Left ventricle myocardium inferior (tissue), 1 donor: Measurements from ENCODE around the gene CCDC106. TPM values are rescaled to one million over a fixed set of nuclear protein-coding genes. Genes with fewer than 3 reads are reported as not detected.

Experiments
- DNase-seq: peaks from one replicate; pipeline ENCODE4 v3.0.0-alpha.2; 2020
- H3K27ac ChIP-seq: fragments of 200-600 bp; replicated peaks from 2 replicates; pipeline ENCODE4 v1.8.0; 2021
- H3K27me3 ChIP-seq: fragments of 200-600 bp; 2 replicates; pipeline ENCODE4 v1.8.0; 2021; ENCODE audit warnings: low read depth
- H3K36me3 ChIP-seq: fragments of 200-600 bp; 2 replicates; pipeline ENCODE4 v1.8.0; 2021
- H3K4me1 ChIP-seq: fragments of 200-600 bp; 2 replicates; pipeline ENCODE4 v1.8.0; 2021
- H3K4me3 ChIP-seq: fragments of 200-600 bp; 2 replicates; pipeline ENCODE4 v1.8.0; 2021; ENCODE audit warnings: mild to moderate bottlenecking, moderate library complexity
- H3K9me3 ChIP-seq: fragments of 200-600 bp; replicated peaks from 2 replicates; pipeline ENCODE4 v1.8.0; 2021
- intact Hi-C: fragments of 100-400 bp; cut with micrococcal nuclease; formaldehyde crosslinking; loops from one replicate; pipeline ENCODE4 v1.11.0; 2022
- total RNA-seq: library from RNA; stranded (reverse); fragmentation: NEBNext Ultra II Directional; extraction: Animal tissue kit (Norgen Biotek cat#: 25700); gene quantifications from one replicate; pipeline ENCODE4 v1.2.1, GENCODE V29; 2021
- TF ChIP-seq, protein P1 (sequence below): fragments of 200-600 bp; IDR thresholded peaks from 2 replicates; pipeline ENCODE4 v1.8.0; 2021; ENCODE audit warnings: antibody characterized with exemption, mild to moderate bottlenecking, borderline replicate concordance
- donor health status: DM: no; HTN: yes; CAD: no; lungs with severe emphysema.

The CCDC106 gene
- total RNA-seq, 1 donor from 2014 or later = 14.6 TPM

DNA sequence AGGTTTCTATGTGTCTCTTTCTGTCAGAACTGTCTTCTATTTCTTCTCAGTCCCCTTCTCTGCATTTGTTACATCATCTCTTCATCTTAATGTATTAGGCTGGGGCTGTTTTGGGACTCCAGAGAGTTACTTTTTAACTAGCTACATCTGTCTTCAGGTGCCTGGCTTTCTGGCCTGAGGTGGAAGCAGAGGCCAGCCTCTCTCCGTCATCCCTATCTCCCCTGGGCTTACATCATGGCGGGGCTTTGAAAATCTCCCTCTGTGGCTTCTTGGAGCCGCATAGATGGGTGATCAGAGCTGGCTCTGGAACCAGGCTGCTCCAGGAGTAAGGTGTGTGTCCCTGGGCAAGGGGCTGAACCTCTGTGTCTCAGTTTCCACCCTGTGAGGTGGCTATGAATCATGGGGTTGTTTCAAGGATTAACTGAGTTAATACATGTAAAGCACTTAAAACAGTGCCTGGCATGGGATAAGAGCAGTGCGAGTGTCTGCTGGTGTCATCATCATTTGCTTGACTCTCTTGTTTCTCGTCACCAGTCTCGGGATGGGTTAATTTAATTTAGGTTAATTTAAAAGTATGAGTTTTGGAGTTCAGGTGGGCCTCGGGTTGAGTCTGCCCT, 29.0 kb downstream of the CCDC106 start:
- peak overlapping the region; percentile 93 for H3K4me3 ChIP-seq
- H3K9me3 ChIP-seq = no peaks in the 10 kb centered on the region
- peaks cover 55% of the 10 kb centered on the region for H3K36me3 ChIP-seq
- peaks cover 82% of the 10 kb centered on the region for H3K4me1 ChIP-seq
- H3K27me3 ChIP-seq = no peaks in the 10 kb centered on the region
- peak overlapping the region; percentile 97 for H3K27ac ChIP-seq
- no peak for DNase-seq
- intact Hi-C loops = no loop called here
- TF ChIP-seq, protein P1, sequence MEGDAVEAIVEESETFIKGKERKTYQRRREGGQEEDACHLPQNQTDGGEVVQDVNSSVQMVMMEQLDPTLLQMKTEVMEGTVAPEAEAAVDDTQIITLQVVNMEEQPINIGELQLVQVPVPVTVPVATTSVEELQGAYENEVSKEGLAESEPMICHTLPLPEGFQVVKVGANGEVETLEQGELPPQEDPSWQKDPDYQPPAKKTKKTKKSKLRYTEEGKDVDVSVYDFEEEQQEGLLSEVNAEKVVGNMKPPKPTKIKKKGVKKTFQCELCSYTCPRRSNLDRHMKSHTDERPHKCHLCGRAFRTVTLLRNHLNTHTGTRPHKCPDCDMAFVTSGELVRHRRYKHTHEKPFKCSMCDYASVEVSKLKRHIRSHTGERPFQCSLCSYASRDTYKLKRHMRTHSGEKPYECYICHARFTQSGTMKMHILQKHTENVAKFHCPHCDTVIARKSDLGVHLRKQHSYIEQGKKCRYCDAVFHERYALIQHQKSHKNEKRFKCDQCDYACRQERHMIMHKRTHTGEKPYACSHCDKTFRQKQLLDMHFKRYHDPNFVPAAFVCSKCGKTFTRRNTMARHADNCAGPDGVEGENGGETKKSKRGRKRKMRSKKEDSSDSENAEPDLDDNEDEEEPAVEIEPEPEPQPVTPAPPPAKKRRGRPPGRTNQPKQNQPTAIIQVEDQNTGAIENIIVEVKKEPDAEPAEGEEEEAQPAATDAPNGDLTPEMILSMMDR = no peak

DNA sequence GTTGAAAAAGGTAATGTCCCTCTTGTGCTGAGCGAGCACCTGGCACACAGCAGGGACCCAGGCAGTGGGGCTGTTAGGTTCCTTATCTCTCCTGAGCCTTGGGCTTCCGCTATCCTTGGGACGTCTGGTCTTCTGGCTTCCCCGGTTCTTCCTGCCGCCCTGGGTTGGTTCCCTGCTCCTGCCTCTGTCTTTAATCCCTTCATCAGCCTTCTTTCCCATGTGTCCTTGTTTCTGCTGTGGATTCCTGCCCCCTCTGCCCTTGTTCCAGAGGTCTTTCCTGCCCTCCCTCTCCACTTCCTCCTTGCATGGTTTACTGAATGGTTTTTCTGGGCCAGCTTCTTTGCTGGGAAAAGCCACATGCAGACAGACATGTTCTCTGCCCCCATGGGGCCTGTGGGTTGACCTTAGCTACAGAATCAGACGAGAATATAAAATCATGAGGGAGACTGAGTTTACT, 29.6 kb downstream of the CCDC106 start:
- peak overlapping the region; percentile 97 for H3K27ac ChIP-seq
- H3K36me3 ChIP-seq = peaks cover 57% of the 10 kb centered on the region
- intact Hi-C loops = no loop called here
- H3K4me3 ChIP-seq = peak overlapping the region; percentile 93
- no peaks in the 10 kb centered on the region for H3K9me3 ChIP-seq
- H3K27me3 ChIP-seq = no peaks in the 10 kb centered on the region
- DNase-seq = no peak
- TF ChIP-seq, protein P1 = no peak
- peaks cover 82% of the 10 kb centered on the region for H3K4me1 ChIP-seq

DNA sequence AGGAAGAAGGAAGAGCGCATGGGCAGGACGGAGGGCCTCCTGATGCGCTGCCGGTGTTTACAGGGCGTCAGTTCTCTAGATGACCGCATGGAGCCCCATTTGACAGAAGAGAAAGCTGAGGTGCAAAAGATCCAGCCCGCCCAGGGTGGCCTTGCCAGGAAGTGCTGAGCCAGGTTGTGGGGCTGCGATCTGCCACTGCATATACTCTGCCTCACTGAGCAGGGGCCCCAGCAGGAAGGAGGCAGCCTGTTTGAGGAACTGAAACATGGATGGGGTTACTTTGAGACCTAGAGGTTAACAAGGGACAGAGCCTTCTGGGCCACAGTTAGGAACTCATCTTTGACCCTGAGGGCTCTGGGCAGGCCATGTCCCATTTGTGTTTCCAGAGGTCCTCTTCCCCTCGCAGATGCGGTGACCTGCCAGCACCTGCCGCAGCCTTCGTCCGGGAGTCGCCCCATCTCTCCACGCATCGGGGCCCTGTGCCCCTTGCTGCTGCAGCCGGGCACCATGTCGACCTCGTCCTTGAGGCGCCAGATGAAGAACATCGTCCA, 30.2 kb downstream of the CCDC106 start:
- Histone ChIP-seq H3K9me3 (no peaks in the 10 kb centered on the region), H3K36me3 (peaks cover 59% of the 10 kb centered on the region), H3K27me3 (no peaks in the 10 kb centered on the region), H3K27ac (peak overlapping the region; percentile 97), H3K4me3 (peak overlapping the region; percentile 93), H3K4me1 (peaks cover 78% of the 10 kb centered on the region)
- TF ChIP-seq, protein P1 = no peak
- peak; percentile 45 for DNase-seq
- intact Hi-C loops = no loop called here

DNA sequence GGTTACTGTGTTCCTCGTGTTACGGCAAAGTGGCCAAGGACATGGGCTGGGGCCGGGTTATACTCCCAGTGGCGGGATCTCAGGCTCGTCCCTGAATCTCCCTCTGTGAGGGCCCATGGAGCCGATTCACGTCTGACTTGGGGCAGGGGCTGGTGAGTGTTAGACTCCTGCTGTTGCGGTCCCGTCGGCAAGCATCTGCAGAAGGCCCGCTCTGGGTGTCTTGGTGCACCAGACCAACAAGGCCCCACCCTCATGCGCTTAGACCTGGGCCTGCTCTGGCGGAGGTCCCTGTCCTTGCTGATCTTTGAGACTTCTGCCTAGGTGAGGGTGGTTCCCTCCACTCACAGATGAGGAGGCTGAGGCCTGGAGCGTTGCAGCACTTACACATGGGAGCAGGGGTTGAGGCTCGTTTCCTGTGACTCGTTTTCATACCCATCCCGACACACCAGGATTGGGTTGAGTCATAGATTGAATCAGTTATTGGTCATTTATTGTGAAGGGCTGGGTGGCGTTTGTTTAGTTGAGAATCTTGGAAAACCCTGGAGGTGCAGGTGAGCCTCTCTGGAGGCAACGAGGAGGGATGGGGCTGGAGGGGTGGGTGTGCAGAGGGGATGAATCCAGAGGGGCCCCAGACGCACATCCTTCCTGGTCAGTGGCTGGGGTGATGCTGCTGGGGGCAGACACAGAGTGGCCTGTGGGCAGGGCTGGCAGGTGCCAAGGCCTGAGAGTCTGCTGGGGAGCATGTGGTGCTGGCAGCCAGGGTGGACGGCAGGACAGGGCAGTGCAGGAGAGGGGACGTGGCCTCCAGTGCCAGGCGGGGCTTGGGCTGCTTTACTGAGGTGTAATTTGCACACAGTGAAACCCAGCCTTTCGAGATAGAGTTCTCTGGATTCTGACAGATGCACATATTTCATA, 31.6 kb downstream of the CCDC106 start:
- Histone ChIP-seq H3K4me1 (peaks cover 77% of the 10 kb centered on the region), H3K36me3 (peaks cover 70% of the 10 kb centered on the region)
- intact Hi-C loops = no loop called here

More for the DNA sequence above, 31.6 kb downstream of the CCDC106 start:
- TF ChIP-seq, protein P1 = no peak
- no peaks in the 10 kb centered on the region for H3K27me3 ChIP-seq
- H3K27ac ChIP-seq = no peak overlapping the region
- no peak overlapping the region for H3K4me3 ChIP-seq
- no peaks in the 10 kb centered on the region for H3K9me3 ChIP-seq
- DNase-seq = no peak
